ENCODE results near the gene ABL1.
"Not testable (repeated sequence)": the region's sequence is repeated elsewhere in the genome, so short reads cannot be mapped to it uniquely, and the experiment has no call there.

ABL1 gene

GRCh38 chr9:130825809-130826208, 9.2 kb upstream of the ABL1 start:
- no peak for DNase-seq

- no peak for DNase-seq
Observed at GRCh38 chr9:130829762-130830161, 5.3 kb upstream of the ABL1 start.

GRCh38 chr9:130830231-130830760, 4.8 kb upstream of the ABL1 start:
- no peak for DNase-seq

- no peak for DNase-seq
Observed at GRCh38 chr9:130831077-130831476, 4.0 kb upstream of the ABL1 start.

- DNase-seq, result no peak
Observed at GRCh38 chr9:130833031-130833990, 1.7 kb upstream of the ABL1 start.

- peak; percentile 4 for DNase-seq
Observed at GRCh38 chr9:130835441-130836298, 616 bp downstream of the ABL1 start.

GRCh38 chr9:130837002-130837511, 2.0 kb downstream of the ABL1 start:
- DNase-seq, result no peak

- DNase-seq, result no peak
Observed at GRCh38 chr9:130837643-130838042, 2.6 kb downstream of the ABL1 start.

GRCh38 chr9:130839132-130840111, 4.4 kb downstream of the ABL1 start:
- no peak for DNase-seq

GRCh38 chr9:130842545-130842944, 7.5 kb downstream of the ABL1 start:
- no peak for DNase-seq

GRCh38 chr9:130843049-130843908, 8.2 kb downstream of the ABL1 start:
- no peak for DNase-seq

- DNase-seq, result no peak
Observed at GRCh38 chr9:130844044-130844451, 9.0 kb downstream of the ABL1 start.

- DNase-seq, result no peak
Observed at GRCh38 chr9:130845254-130845653, 10.2 kb downstream of the ABL1 start.

- DNase-seq, result no peak
Observed at GRCh38 chr9:130845901-130846481, 10.9 kb downstream of the ABL1 start.

- DNase-seq, result no peak
Observed at GRCh38 chr9:130846487-130847305, 11.6 kb downstream of the ABL1 start.

GRCh38 chr9:130847306-130848217, 12.5 kb downstream of the ABL1 start:
- DNase-seq, result no peak

- not testable (repeated sequence) for DNase-seq
Observed at GRCh38 chr9:130848514-130848913, 13.5 kb downstream of the ABL1 start.

- DNase-seq, result no peak
Observed at GRCh38 chr9:130849356-130849755, 14.3 kb downstream of the ABL1 start.

Data from CD4-positive, alpha-beta T cell treated with Interleukin-21 for 1 hour (primary cell).